SIG-M5 treated with dmso at 0.1 percent for 504 hours (cell line): ENCODE data around the gene SLC15A3.

Source experiments
- DNase-seq: peaks from one replicate; lab custom pipeline; 2025; ENCODE audit not compliant: unreplicated experiment; lab: John Stamatoyannopoulos, UW

The SLC15A3 gene

GRCh38 chr11:60895687-60896086 lies 56.3 kb downstream of the SLC15A3 start:
- no peak for DNase-seq

GRCh38 chr11:60891103-60891741 lies 60.8 kb downstream of the SLC15A3 start:
- DNase-seq, result no peak

GRCh38 chr11:60890696-60891095 lies 61.3 kb downstream of the SLC15A3 start:
- no peak for DNase-seq

- peak; percentile 4 for DNase-seq
Observed at GRCh38 chr11:60889869-60890311, 62.1 kb downstream of the SLC15A3 start.

GRCh38 chr11:60887556-60887955 lies 64.4 kb downstream of the SLC15A3 start:
- DNase-seq, result peak; percentile 16
